CD4-positive, alpha-beta T cell treated with Interleukin-4 for 4 hours (primary cell): ENCODE measurements around the gene CABS1.

Experiments used
- DNase-seq: peaks from one replicate; pipeline ENCODE4 v3.0.0-alpha.2; 2020

CABS1 gene

DNA sequence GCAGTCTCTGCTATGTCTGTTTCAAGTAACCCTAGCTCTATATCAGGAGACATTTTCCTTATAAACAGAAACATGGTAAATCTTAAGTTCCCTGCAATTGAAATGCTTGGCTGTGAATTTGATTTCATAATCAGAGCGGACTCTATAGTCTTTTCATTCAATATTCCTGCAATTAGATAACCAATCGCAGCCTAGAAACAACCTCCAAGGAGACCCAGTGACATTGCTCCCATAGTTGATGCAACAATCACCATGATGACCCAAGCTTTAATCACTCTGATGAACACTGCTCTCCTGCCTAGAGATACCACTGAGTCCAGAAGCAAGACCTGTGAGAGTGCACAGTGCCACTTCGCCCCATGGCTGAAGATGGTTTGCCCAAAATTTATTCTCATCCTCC, at the start of gene CABS1:
Gene CABS1 (plus strand): TSS at position 301 of the 400 bp plus-strand sequence. CDS start 59 bp downstream, at position 360.
- DNase-seq = no peak

DNA sequence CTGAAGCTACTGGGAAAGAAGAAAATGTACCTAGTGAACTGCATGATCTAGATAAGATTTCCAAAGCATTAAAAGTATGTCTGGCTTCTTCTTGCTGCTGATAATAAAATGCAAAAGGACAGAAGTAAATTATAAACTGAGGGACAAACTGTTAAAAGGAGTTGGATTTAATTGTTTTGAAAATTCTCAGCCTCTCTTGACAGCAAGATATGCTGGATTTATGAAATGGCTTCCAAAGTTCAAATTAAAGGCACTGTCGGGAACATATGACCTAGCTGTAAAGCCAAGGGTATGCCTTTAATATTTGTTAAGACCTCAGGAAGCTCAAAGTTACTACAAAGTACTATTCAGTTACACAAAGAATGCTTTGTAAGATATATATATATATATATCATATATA, 46.1 kb upstream of the CABS1 start:
- no peak for DNase-seq

DNA sequence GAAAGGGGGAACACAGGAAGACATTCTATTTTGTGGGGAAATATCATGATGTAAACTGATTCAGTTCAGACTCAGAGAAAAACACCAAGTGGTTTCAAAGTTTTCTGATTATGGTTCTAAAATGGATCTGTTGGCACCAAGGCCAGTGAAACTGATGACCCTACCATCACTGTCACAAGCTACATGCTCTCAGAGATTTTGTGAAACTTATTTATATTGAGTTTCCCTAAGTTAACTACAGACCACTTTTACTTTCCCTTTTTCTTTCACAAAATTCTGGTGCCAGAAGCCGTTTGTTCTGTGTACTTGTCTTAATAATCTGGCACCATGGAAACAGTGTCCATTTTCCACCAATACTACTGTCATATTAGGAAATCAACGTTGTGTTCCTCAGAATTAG, 43.4 kb upstream of the CABS1 start:
- DNase-seq = no peak

DNA sequence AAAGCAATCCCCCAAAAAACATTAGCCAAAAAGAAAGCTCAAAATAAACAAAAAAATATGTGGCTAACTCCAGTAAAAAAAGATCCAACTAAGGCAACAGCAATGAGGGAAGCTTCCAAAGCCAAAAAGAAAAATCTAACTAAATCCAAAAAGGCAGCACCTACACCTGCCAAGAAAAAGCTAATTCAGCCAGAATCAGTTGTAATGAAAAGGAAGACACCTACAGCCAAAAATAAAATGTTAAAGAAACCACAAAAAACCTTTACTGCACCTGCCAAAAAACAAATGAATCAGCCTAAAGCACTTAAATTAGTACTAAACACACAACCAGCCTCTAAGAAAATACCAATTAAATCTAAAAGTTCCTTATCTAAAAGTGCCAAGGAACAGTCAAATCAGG, 37.2 kb upstream of the CABS1 start:
- no peak for DNase-seq

DNA sequence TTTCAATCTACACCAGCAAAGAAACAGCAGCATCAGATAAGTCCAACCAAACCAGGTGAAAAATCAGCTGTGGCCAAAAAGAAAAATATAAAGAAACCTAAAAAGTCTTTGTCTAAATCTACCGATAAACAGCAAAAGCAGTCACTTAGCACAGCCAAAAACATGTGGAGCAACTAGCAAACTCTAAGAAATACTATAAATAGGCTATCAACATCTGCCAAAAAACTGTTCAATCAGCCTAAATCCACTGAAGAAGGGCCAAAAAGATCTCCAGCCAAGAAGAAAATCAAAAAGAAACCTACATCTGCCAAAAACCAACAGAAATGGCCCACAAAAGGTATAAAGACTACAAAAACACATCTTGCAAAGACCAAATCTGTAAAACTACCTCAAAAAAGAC, 36.7 kb upstream of the CABS1 start:
- DNase-seq = no peak

DNA sequence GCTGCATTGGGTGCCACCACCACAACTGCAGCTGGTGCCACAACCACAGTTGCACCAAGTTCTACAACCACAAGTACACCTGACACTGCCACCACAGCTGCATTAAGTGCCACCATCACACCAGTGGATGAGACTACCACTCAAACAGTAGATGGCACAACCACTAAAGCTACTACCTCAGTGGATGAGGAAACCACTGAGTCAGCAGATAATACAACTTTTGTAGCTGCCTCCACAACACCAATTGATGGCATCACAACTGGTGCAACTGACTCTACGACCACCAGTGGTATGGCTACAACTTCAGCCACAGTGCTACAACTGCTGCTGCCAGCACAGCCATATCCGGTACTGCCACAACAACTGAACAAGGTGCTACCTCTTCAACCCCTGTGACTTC, 35.1 kb upstream of the CABS1 start:
- no peak for DNase-seq

DNA sequence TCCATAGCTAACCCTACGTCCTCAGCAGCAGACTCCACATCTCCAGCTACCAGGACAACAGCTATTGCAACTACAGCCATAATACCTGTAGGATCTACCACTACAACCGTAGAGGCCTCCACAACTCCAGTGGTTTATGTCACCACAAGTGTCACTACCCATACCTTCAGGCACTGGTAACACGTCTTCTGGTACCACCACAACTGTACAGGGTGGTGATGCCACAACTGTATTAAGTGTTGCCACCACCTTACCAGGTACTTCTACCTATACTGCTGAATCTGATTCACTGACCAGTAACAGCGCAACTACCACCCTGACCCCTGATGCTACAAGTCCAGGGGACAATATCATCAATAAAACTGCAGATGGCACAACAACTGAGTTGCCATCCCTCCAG, 34.6 kb upstream of the CABS1 start:
- no peak for DNase-seq

DNA sequence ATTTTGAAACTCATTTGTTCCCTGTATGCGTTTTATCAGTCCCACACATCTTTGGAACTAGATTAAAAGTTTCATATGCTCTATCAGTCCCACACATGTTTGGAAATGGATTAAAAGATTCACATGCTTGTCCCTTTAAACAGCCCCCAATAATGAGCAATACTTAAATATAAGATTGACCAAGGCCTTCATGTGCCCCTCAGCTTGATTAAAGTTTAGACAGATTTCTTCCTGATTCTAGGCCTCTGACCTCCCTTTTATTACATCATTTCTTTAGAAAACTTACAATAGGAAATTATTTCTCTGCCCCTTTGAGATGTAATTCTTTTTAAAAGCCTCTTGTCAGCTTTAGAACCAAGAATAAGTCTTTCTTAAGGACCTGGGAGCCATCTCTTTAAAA, 31.7 kb upstream of the CABS1 start:
- DNase-seq = no peak

DNA sequence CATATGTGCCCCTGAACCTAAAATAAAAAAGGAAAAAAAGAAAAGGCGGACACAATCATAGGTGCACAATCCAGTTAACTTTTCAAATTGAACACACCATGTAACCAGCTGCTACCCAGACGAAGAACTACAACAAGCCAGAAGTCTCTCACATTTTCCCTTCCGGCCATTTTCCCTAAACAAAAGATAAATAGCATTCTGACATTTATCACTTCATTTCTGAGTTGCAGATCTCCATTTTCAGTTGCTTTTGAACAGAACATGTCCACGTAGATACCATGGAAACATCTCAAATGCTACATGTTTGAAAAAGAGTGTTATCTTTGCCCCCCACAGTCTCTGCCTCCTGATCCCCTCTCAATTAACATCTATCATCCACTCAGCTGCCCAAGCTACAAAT, 29.2 kb upstream of the CABS1 start:
- no peak for DNase-seq

DNA sequence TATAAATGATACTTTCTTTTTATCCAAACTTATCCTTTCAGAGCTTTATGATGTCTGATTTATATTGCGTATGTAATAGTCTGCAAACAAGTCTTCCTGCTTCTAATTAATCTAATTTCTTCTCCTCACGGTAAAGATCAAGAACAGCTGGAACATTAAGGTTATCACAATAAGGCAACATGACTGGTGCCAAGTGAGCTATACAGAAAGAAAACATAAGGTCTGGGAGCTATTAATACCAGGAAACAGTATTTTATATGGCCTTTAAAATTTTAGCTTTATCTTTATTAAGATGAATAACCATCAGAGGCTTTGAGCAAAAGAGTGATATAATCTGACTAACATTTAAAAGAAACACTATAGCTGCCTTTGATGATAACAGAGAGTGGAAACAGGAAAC, 28.7 kb upstream of the CABS1 start:
- DNase-seq = no peak

DNA sequence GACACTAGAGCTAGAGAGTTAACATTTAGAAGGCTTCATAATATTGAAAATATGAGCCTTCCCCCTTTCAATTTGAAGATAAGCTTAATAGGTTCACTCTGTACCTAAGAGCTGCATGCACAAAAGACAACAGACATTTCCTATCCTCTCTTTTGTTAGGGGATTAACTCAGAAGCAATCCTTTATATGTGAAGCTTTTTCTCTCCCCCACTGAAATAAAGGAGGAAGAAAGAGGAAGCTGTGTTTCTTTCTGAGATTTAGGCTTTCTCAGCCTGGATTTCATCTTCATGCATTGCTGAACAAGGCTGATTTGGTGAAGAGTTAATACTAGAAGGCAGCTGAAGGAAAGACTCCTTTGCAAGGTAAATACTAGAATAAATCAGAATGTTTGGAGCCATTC, 21.0 kb upstream of the CABS1 start:
- no peak for DNase-seq

DNA sequence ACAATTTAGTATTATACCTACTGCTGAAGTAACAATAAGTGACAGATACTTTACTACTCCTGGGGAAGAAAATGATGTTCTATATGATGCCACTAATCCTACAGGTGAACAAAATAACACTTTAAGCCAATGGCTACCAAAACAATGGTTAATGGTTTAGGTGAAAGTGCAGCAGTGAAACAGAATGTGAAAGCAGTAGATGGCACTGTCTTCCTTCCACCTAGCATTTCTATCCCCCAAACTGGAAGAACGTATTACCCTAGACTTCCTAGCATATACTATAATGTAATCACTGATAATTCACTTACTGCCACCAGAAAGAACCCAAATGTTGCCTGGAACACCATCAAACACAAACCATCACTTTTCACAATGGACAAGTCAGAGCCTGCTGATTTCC, 18.9 kb upstream of the CABS1 start:
- DNase-seq = no peak

DNA sequence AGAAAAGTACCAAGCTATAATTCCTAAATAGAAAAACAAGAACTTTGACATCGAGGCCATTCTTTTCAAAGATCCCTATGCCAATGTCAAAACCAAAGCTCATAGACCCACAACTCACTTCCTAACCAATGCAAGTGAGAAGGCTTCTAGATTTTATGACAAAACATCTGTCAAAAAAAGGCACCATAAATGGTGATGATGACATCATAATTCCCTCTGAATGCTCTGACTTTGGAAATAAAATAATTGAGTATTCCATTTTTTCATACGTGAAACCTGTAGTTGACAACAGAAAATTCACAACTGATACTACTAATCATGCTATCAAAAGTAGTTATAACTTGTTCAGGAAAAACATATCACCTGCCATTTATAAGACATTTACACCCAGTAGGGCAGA, 8.7 kb upstream of the CABS1 start:
- DNase-seq = no peak

DNA sequence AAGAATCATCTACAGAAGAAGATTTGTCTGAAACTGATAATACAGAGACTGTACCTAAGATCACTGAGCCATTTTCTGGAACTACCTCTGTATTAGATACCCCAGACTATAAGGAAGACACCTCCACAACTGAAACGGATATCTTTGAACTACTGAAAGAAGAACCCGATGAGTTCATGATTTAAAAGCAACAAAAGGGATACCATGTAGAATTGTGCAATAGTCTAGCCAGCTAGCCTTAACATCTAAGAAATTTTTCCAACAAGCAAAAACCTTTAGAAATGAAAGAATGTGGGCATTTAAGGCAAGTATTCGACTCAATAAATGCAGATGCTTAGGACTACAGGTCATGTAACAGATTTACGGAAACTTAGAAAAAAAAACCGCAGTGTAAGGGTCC, 1.3 kb downstream of the CABS1 start:
- no peak for DNase-seq

DNA sequence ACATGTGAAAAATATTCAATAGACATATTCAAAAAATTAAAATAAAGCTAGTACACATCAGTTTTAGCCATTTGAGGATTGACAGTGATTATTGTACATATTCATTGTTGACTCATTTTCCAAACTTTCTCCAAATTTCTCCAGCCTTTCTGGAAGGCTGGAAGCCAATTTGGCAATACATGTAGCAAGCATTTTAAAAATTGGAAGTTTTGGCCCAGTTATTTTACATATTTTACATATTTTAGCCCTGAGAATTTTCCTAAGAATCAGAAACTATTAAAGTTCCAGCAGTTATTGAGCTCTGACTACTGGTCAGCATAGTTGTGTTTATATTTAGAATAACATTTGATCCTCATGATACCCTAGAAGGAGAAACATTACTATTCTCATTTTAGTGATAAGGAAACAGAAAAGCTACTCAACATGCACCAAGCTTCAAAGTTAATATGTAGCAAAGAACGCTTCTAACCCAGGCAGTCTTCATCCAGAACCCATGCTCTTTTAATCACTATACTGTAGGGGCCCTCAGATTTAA, 3.2 kb downstream of the CABS1 start:
- no peak for DNase-seq

DNA sequence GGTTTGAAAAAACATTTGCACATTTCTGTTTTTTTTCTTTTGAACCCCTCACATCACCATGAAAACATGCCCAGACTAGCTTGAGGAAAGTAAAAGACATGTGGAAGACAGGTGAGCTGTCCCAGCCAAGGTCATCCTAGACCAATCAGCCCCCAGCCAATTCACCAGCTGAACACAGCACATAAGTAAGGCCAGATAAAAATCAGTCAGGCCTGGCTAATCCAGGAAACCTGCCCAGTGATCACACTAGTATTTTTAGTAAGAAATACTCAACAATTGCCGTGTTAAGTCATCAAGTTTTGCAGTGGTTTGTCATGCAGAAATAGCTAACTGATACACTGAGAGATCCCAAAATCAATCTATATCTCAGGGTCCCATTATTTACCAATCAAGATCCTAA, 21.4 kb downstream of the CABS1 start:
- DNase-seq = no peak

DNA sequence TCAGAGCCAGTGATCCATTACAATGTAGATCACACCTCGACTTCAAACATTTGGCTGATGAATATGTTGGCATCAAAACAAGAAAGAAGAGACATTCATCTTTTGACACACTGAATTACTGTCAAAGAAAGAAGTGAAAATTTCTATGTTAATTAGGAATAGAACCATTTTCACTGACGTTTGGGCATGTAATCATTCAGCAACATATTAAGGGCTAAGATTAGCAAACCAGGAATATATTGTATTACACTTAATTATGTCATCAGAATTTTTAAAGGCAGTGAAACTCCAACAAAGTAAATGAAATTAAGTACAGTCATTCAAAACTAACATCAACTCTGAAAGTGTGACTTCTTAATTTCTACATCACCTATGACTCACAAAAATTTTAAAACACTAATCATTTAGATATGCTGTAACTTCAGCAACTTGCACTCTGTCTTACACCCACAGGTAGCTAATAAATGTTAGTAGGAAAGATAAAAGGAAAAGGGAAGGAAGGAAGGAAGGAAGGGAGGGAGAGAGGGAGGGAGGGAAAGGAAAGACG, 24.4 kb downstream of the CABS1 start:
- DNase-seq = no peak

DNA sequence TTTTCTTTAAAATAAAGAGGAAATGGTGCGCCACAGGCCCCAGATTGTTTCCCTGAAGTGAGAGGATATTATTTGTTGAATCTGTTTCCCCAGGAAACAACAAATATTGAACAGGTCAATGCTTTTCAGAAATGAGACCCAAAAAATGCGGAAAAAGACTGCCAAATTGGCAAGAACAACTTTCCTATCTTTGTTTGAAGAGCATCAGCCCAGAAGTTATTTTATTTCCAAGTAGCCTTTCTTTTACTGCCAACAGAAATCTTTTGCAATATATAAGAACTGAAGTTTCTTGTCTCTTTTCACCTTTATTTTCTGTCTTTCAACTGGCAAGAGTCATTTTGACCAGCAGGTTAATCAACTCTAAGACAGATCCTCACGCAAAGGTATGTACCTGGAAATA, 25.7 kb downstream of the CABS1 start, which contains the start of gene SMR3A:
Gene SMR3A (plus strand): TSS at position 301 of the 400 bp plus-strand sequence. CDS start 1,356 bp downstream, outside the sequence.
- DNase-seq = no peak

DNA sequence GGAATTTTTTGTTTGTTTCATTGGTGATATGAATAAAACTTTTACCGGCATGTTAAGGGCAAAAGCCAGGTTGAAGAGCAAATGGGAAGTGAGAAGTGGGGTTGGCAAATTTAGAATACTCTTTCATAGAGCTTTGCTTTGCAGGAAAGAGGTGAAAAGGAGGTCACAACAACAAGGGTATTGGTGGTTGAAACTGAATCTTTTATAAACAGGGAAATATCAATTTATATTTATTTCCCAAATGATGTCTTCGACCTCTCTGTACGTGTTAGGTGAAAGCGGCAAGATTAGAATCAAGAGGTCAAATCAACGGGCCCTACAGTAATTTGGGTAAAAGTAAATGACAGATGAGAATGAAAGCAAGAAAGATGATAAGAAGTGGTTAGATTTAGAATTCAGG, 29.2 kb downstream of the CABS1 start:
- DNase-seq = no peak

DNA sequence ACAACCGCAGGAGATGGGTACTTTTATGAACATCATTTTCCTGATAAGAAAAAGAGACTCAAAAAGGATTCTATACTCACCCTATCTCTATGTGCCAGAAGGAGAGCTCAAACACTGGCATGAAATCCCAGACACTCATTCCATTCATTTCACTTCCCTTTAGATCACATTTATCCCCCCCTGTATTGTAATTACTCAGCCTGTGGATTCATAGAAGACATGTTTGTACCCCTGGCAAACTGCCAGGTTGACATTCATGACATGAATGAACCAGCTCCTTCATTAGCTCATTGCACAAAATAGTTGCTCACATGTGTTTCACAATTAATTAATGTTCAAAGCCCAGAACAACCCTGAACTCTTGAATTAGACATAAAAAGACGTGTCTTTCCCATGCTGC, 30.7 kb downstream of the CABS1 start:
- DNase-seq = no peak

DNA sequence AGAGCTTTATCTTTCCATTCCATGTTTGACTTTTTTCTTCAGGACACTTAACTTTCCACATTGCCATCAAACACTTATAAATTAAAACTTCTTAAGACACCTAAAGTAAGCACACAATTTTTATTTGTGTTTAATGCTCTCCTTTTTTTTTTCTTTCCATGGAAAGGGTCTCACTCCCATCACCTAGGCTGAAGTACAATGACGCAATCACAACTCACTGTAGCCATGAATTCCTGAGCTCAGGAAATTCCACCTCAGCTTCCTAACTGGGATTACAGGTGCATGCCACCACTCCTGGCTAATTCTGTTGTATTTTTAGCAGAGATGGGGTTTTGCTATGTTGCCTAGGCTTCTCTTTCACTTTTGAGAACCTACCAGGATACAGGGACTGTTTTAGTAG, 33.0 kb downstream of the CABS1 start:
- no peak for DNase-seq

DNA sequence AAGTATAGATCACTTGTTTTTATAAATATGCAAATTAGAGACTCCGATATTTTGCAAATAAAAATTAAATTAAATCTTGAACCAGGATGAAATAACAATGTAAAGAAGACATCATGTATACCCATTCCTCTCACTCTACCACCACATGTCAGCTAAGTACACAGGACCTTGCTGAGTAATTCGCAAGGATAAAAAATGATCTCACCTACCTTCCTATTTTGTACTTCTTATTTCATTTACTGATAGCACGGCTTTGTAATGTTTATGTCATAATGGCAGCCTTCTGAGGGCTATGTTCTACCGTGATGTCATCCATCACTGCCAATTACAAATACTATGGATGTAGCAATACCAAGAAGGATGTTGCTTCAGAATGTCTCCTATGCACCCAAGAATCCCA, 37.2 kb downstream of the CABS1 start:
- DNase-seq = no peak

DNA sequence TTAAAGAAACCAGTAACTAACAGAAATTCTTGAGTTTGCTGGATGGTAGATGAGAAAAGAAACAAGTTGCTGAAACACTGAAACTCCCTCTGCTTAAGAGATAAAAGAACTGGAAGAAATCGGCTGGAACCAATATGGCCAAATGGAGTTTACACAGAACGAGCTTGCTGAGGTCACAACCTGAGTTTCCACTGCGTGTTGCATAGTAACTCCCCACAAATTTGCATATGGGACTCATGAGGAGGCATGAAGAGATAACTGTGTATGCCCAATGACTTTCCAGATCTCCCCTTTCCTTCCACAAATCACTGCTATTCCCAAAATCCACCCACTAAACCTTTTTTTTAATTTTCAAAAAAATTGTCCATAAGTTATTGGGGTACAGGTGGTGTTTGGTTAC, 38.0 kb downstream of the CABS1 start:
- DNase-seq = no peak

DNA sequence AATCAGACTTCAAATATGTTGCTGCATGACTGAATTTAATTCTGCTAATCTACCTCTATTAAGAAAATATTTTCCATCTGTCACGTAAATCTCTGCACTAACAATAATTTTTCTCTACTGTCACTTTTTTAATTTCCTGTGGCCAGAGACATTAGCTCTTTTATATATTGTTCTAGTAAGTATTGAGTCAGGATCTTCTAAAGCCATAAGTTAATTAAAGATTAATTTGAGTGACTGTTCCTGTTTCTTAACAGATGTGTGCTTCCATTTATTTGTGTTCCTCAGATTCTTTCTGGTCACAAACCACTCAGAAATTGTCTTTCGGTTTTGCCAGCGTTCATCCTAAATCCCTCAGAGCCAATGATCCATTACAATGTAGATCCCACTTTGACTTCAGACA, 45.8 kb downstream of the CABS1 start:
- no peak for DNase-seq

DNA sequence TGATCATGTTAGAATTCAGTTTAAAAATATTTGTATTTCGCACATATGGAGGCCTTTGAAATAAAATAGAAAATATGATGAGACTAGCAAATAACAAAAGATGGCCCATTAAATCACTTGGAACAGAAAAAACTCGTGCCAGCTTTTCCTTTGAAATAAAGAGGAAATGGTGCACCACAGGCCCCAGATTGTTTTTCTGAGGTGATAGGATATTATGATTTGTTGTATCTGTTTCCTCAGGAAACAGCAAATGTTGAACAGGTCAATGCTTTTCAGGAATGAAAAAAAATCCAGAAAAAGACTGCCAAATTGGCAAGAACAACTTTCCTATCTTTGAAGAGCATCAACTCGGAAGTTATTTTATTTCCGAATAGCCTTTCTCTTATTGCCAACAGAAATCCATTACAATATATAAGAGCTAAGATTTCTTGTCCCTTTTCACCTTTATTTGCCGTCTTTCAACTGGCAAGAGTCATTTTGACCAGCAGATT, 48.0 kb downstream of the CABS1 start, which contains the start of gene SMR3B:
Gene SMR3B (plus strand): TSS at position 441 of the 491 bp plus-strand sequence. CDS start 1,380 bp downstream, outside the sequence.
- DNase-seq = no peak
